WTC11 (cell line): Measurements from ENCODE around the gene FOXP1. TPM values are rescaled to one million over a fixed set of nuclear protein-coding genes. Genes with fewer than 3 reads are reported as not detected.

Experiments used
- ATAC-seq: fragments of 200-7000 bp; cut with Tn5 transposase; 2 replicates; pipeline ENCODE4 v1.10.0; 2021; ENCODE audit warnings: mild to moderate bottlenecking, moderate library complexity
- CTCF ChIA-PET: fragments of 300-600 bp; sonication (Branson Sonifier 250); formaldehyde crosslinking; loops from one replicate; lab custom pipeline; 2021; ENCODE audit warnings: antibody characterized with exemption; lab: Charles Lee
- POLR2A ChIA-PET: fragments of 350-600 bp; sonication (Branson Sonifier 250); formaldehyde crosslinking; loops from one replicate; lab custom pipeline; 2021; ENCODE audit warnings: antibody characterized with exemption; lab: Charles Lee
- DNase-seq: peaks from one replicate; pipeline ENCODE4 v3.0.0; 2021; ENCODE audit warnings: low spot score
- H3K27ac Mint-ChIP-seq: 2 replicates; pipeline ENCODE4 v1.8.0; 2021; ENCODE audit warnings: mixed read lengths
- H3K27me3 Mint-ChIP-seq: 2 replicates; pipeline ENCODE4 v1.8.0; 2021; ENCODE audit warnings: low read depth, mild to moderate bottlenecking, moderate library complexity, mixed read lengths
- H3K36me3 Mint-ChIP-seq: 2 replicates; pipeline ENCODE4 v1.8.0; 2021; ENCODE audit warnings: mixed read lengths
- H3K4me1 Mint-ChIP-seq: 2 replicates; pipeline ENCODE4 v1.8.0; 2022; ENCODE audit warnings: mixed read lengths
- H3K4me3 Mint-ChIP-seq: 2 replicates; pipeline ENCODE4 v1.8.0; 2021; ENCODE audit warnings: mild to moderate bottlenecking, moderate library complexity, mixed read lengths
- H3K9me3 Mint-ChIP-seq: 2 replicates; pipeline ENCODE4 v1.8.0; 2021; ENCODE audit warnings: mixed read lengths
- CREB1 ChIP-seq: sonication (generic); formaldehyde crosslinking; IDR thresholded peaks from 2 replicates; pipeline ENCODE4 v1.8.0; 2023; ENCODE audit warnings: mild to moderate bottlenecking, missing genetic modification reagents
- FOXK1 ChIP-seq: sonication (generic); formaldehyde crosslinking; IDR thresholded peaks from 2 replicates; pipeline ENCODE4 v1.8.0; 2022; ENCODE audit warnings: mild to moderate bottlenecking, moderate library complexity, missing genetic modification reagents
- HMGXB4 ChIP-seq: sonication (generic); formaldehyde crosslinking; IDR thresholded peaks from 2 replicates; pipeline ENCODE4 v1.8.1; 2023; ENCODE audit warnings: mild to moderate bottlenecking, moderate library complexity, missing genetic modification reagents
- JUN ChIP-seq: sonication (generic); formaldehyde crosslinking; IDR thresholded peaks from 2 replicates; pipeline ENCODE4 v1.8.0; 2023; ENCODE audit warnings: mild to moderate bottlenecking, missing genetic modification reagents
- NFATC4 ChIP-seq: fragments of 250-450 bp; sonication (Bioruptor Pico); IDR thresholded peaks from 2 replicates; pipeline ENCODE4 v1.9.0; 2021; ENCODE audit warnings: mild to moderate bottlenecking
- NFE2L1 ChIP-seq: sonication (generic); formaldehyde crosslinking; IDR thresholded peaks from 2 replicates; pipeline ENCODE4 v1.8.1; 2023; ENCODE audit warnings: missing genetic modification reagents
- NFYB ChIP-seq: sonication (generic); formaldehyde crosslinking; conservative IDR thresholded peaks from 2 replicates; pipeline ENCODE4 v1.8.0; 2022; ENCODE audit warnings: low read depth, missing genetic modification reagents
- NR3C1 ChIP-seq: sonication (generic); formaldehyde crosslinking; conservative IDR thresholded peaks from 2 replicates; pipeline ENCODE4 v1.8.1; 2023; ENCODE audit warnings: low read depth, mild to moderate bottlenecking, missing genetic modification reagents
- TCF7 ChIP-seq: sonication (generic); formaldehyde crosslinking; IDR thresholded peaks from 2 replicates; pipeline ENCODE4 v1.8.0; 2022; ENCODE audit warnings: mild to moderate bottlenecking, low read depth, missing genetic modification reagents, moderate library complexity
- TP53 ChIP-seq: sonication (generic); formaldehyde crosslinking; IDR thresholded peaks from 2 replicates; pipeline ENCODE4 v1.8.1; 2023; ENCODE audit warnings: mild to moderate bottlenecking, missing genetic modification reagents
- USF1 ChIP-seq: sonication (generic); formaldehyde crosslinking; IDR thresholded peaks from 2 replicates; pipeline ENCODE4 v1.8.0; 2022; ENCODE audit warnings: mild to moderate bottlenecking, missing genetic modification reagents
- USF2 ChIP-seq: sonication (generic); formaldehyde crosslinking; IDR thresholded peaks from 2 replicates; pipeline ENCODE4 v1.8.1; 2023; ENCODE audit warnings: mild to moderate bottlenecking, missing genetic modification reagents, moderate library complexity
- ZNF263 ChIP-seq: sonication (generic); formaldehyde crosslinking; IDR thresholded peaks from 2 replicates; pipeline ENCODE4 v1.8.1; 2022; ENCODE audit warnings: low read depth, mild to moderate bottlenecking, moderate library complexity, missing genetic modification reagents
- ZNF281 ChIP-seq: sonication (generic); formaldehyde crosslinking; IDR thresholded peaks from 2 replicates; pipeline ENCODE4 v1.8.0; 2023; ENCODE audit warnings: mild to moderate bottlenecking, missing genetic modification reagents
- ZNF423 ChIP-seq: fragments of 250-450 bp; sonication (Bioruptor Pico); IDR thresholded peaks from 2 replicates; pipeline ENCODE4 v2.1.2; 2022; ENCODE audit warnings: mild to moderate bottlenecking, moderate library complexity
- ZNF425 ChIP-seq: fragments of 250-450 bp; sonication (Bioruptor Pico); conservative IDR thresholded peaks from 2 replicates; pipeline ENCODE4 v1.9.0; 2021; ENCODE audit warnings: mild to moderate bottlenecking
- ZNF671 ChIP-seq: fragments of 250-450 bp; sonication (Bioruptor Pico); IDR thresholded peaks from 2 replicates; pipeline ENCODE4 v1.8.0; 2021; ENCODE audit warnings: mild to moderate bottlenecking
- total RNA-seq: library from RNA; stranded (reverse); gene quantifications from 3 replicates; pipeline ENCODE4 v1.2.3, GENCODE V29; 2021
- TF ChIP-seq, protein P1 (sequence below): sonication (generic); formaldehyde crosslinking; conservative IDR thresholded peaks from 2 replicates; pipeline ENCODE4 v1.8.1; 2023; ENCODE audit warnings: mild to moderate bottlenecking, low read depth, missing genetic modification reagents, moderate library complexity
- TF ChIP-seq, protein P2 (sequence below): sonication (generic); formaldehyde crosslinking; IDR thresholded peaks from 2 replicates; pipeline ENCODE4 v1.8.1; 2022; ENCODE audit warnings: mild to moderate bottlenecking, missing genetic modification reagents, moderate library complexity, borderline replicate concordance
- TF ChIP-seq, protein P3 (sequence below): sonication (generic); formaldehyde crosslinking; IDR thresholded peaks from 2 replicates; pipeline ENCODE4 v1.8.1; 2023; ENCODE audit warnings: mild to moderate bottlenecking, missing genetic modification reagents

Gene FOXP1
- total RNA-seq, 1 experiment from 2014 or later, result 25.8 TPM

GRCh38 chr3:71366988-71367604 is 216.4 kb downstream of the FOXP1 start (continued):
- TF ChIP-seq USF1, result no peak
- no peak for TF ChIP-seq CREB1
- no peak for TF ChIP-seq NR3C1 (CRISPR knock-in tag)
- no peak for TF ChIP-seq TP53 (CRISPR knock-in tag)
- TF ChIP-seq HMGXB4 (CRISPR knock-in tag), result no peak
- no peak for TF ChIP-seq JUN

DNA sequence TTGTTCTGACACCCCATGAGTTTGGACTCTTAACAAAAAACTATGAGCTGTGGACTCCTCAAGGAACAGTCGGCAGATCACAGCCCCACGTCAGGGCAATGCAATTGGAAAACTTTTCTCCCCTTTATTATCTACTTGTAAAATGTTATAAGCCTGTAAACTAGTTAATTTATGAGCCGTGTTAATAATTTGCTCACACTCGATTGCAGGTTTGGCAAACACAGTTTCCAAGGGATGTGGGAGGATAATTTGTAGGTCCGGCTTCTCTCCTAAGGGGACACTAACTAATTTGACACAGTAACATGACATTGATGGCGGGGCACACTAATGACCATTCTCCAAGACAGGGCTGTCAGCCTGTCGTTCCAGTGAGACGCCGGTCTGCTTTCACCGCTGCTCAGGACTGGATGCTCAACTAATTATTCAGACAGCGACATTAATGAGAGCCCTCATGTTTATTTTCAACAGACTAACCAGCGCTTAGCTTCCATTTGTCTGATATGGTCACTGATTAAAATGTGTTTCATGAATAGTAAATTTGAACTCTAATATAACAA is 222.1 kb downstream of the FOXP1 start:
- Mint-ChIP-seq H3K9me3 (0 out of 2 replicates have a peak, but pooled peaks cover 4% of the 10 kb centered on the region), H3K4me1 (no peaks in the 10 kb centered on the region), H3K27me3 (no peaks in the 10 kb centered on the region), H3K4me3 (no peak overlapping the region), H3K36me3 (no peaks in the 10 kb centered on the region), H3K27ac (no peak overlapping the region)
- ChIA-PET POLR2A (no interaction called here), CTCF (no interaction called here)
- no peak for TF ChIP-seq NR3C1 (CRISPR knock-in tag)
- no peak for TF ChIP-seq ZNF281 (CRISPR knock-in tag)
- TF ChIP-seq NFATC4 (CRISPR knock-in tag), result no peak
- TF ChIP-seq ZNF425 (CRISPR knock-in tag), result no peak
- TF ChIP-seq ZNF263, result no peak
- ATAC-seq (no peak), DNase-seq (no peak)

GRCh38 chr3:71360764-71361163 is 222.8 kb downstream of the FOXP1 start:
- CTCF ChIA-PET, result no interaction called here
- ATAC-seq (no peak), DNase-seq (no peak)
- Mint-ChIP-seq H3K4me1 (no peaks in the 10 kb centered on the region), H3K36me3 (no peaks in the 10 kb centered on the region), H3K27me3 (no peaks in the 10 kb centered on the region), H3K4me3 (no peak overlapping the region), H3K27ac (no peak overlapping the region), H3K9me3 (0 out of 2 replicates have a peak, but pooled peaks cover 4% of the 10 kb centered on the region)
- POLR2A ChIA-PET, result no interaction called here
- TF ChIP-seq, protein P1, sequence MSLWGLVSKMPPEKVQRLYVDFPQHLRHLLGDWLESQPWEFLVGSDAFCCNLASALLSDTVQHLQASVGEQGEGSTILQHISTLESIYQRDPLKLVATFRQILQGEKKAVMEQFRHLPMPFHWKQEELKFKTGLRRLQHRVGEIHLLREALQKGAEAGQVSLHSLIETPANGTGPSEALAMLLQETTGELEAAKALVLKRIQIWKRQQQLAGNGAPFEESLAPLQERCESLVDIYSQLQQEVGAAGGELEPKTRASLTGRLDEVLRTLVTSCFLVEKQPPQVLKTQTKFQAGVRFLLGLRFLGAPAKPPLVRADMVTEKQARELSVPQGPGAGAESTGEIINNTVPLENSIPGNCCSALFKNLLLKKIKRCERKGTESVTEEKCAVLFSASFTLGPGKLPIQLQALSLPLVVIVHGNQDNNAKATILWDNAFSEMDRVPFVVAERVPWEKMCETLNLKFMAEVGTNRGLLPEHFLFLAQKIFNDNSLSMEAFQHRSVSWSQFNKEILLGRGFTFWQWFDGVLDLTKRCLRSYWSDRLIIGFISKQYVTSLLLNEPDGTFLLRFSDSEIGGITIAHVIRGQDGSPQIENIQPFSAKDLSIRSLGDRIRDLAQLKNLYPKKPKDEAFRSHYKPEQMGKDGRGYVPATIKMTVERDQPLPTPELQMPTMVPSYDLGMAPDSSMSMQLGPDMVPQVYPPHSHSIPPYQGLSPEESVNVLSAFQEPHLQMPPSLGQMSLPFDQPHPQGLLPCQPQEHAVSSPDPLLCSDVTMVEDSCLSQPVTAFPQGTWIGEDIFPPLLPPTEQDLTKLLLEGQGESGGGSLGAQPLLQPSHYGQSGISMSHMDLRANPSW, result no peak
- TF ChIP-seq USF2 (CRISPR knock-in tag) (no peak), FOXK1 (no peak), TCF7 (CRISPR knock-in tag) (no peak), ZNF671 (no peak), NFYB (CRISPR knock-in tag) (no peak), NFE2L1 (no peak), ZNF423 (no peak)
- TF ChIP-seq, protein P2, sequence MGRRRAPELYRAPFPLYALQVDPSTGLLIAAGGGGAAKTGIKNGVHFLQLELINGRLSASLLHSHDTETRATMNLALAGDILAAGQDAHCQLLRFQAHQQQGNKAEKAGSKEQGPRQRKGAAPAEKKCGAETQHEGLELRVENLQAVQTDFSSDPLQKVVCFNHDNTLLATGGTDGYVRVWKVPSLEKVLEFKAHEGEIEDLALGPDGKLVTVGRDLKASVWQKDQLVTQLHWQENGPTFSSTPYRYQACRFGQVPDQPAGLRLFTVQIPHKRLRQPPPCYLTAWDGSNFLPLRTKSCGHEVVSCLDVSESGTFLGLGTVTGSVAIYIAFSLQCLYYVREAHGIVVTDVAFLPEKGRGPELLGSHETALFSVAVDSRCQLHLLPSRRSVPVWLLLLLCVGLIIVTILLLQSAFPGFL, result no peak
- TF ChIP-seq, protein P3, sequence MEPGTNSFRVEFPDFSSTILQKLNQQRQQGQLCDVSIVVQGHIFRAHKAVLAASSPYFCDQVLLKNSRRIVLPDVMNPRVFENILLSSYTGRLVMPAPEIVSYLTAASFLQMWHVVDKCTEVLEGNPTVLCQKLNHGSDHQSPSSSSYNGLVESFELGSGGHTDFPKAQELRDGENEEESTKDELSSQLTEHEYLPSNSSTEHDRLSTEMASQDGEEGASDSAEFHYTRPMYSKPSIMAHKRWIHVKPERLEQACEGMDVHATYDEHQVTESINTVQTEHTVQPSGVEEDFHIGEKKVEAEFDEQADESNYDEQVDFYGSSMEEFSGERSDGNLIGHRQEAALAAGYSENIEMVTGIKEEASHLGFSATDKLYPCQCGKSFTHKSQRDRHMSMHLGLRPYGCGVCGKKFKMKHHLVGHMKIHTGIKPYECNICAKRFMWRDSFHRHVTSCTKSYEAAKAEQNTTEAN (CRISPR knock-in tag), result no peak
